ENCODE measurements around the gene EGLN2.

GRCh38 chr19:40758491-40758890 is 40.5 kb upstream of the EGLN2 start:
- TF ChIP-seq CTCF (IDR thresholded peaks at IDR 0.05) = no peak
- TF ChIP-seq POLR2AphosphoS5 (IDR thresholded peaks at IDR 0.05) = no peak
- TF ChIP-seq POLR2A (IDR thresholded peaks at IDR 0.05) = no peak
